ENCODE data around the gene MECR. TPM values are rescaled to one million over a fixed set of nuclear protein-coding genes. Genes with fewer than 3 reads are reported as not detected.

MECR gene
- total and polyA plus RNA-seq, 2 experiments from 2014 or later = 25.7 to 32.3 TPM

- TF ChIP-seq, protein P1, sequence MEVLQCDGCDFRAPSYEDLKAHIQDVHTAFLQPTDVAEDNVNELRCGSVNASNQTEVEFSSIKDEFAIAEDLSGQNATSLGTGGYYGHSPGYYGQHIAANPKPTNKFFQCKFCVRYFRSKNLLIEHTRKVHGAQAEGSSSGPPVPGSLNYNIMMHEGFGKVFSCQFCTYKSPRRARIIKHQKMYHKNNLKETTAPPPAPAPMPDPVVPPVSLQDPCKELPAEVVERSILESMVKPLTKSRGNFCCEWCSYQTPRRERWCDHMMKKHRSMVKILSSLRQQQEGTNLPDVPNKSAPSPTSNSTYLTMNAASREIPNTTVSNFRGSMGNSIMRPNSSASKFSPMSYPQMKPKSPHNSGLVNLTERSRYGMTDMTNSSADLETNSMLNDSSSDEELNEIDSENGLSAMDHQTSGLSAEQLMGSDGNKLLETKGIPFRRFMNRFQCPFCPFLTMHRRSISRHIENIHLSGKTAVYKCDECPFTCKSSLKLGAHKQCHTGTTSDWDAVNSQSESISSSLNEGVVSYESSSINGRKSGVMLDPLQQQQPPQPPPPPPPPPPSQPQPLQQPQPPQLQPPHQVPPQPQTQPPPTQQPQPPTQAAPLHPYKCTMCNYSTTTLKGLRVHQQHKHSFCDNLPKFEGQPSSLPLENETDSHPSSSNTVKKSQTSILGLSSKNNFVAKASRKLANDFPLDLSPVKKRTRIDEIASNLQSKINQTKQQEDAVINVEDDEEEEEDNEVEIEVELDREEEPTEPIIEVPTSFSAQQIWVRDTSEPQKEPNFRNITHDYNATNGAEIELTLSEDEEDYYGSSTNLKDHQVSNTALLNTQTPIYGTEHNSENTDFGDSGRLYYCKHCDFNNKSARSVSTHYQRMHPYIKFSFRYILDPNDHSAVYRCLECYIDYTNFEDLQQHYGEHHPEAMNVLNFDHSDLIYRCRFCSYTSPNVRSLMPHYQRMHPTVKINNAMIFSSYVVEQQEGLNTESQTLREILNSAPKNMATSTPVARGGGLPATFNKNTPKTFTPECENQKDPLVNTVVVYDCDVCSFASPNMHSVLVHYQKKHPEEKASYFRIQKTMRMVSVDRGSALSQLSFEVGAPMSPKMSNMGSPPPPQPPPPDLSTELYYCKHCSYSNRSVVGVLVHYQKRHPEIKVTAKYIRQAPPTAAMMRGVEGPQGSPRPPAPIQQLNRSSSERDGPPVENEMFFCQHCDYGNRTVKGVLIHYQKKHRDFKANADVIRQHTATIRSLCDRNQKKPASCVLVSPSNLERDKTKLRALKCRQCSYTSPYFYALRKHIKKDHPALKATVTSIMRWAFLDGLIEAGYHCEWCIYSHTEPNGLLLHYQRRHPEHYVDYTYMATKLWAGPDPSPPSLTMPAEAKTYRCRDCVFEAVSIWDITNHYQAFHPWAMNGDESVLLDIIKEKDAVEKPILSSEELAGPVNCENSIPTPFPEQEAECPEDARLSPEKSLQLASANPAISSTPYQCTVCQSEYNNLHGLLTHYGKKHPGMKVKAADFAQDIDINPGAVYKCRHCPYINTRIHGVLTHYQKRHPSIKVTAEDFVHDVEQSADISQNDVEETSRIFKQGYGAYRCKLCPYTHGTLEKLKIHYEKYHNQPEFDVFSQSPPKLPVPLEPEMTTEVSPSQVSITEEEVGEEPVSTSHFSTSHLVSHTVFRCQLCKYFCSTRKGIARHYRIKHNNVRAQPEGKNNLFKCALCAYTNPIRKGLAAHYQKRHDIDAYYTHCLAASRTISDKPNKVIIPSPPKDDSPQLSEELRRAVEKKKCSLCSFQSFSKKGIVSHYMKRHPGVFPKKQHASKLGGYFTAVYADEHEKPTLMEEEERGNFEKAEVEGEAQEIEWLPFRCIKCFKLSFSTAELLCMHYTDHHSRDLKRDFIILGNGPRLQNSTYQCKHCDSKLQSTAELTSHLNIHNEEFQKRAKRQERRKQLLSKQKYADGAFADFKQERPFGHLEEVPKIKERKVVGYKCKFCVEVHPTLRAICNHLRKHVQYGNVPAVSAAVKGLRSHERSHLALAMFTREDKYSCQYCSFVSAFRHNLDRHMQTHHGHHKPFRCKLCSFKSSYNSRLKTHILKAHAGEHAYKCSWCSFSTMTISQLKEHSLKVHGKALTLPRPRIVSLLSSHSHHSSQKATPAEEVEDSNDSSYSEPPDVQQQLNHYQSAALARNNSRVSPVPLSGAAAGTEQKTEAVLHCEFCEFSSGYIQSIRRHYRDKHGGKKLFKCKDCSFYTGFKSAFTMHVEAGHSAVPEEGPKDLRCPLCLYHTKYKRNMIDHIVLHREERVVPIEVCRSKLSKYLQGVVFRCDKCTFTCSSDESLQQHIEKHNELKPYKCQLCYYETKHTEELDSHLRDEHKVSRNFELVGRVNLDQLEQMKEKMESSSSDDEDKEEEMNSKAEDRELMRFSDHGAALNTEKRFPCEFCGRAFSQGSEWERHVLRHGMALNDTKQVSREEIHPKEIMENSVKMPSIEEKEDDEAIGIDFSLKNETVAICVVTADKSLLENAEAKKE (CRISPR knock-in tag; IDR thresholded peaks at IDR 0.05) = no peak
- TF ChIP-seq, protein P2, sequence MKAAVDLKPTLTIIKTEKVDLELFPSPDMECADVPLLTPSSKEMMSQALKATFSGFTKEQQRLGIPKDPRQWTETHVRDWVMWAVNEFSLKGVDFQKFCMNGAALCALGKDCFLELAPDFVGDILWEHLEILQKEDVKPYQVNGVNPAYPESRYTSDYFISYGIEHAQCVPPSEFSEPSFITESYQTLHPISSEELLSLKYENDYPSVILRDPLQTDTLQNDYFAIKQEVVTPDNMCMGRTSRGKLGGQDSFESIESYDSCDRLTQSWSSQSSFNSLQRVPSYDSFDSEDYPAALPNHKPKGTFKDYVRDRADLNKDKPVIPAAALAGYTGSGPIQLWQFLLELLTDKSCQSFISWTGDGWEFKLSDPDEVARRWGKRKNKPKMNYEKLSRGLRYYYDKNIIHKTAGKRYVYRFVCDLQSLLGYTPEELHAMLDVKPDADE (IDR thresholded peaks at IDR 0.05) = no peak
- TF ChIP-seq EZH2 (IDR thresholded peaks at IDR 0.05; ENCODE audit: low read depth, unreplicated experiment) = no peak
- no peak for TF ChIP-seq POLR2AphosphoS5 (IDR thresholded peaks at IDR 0.05; ENCODE audit: low read depth)
Measured at GRCh38 chr1:29171089-29171488, 59.6 kb downstream of the MECR start (continued).

GRCh38 chr1:29169976-29170375, 60.8 kb downstream of the MECR start:
- no peak overlapping the region for H3K4me3 Mint-ChIP-seq
- peaks cover 58% of the 10 kb centered on the region for H3K4me1 Mint-ChIP-seq
- H3K36me3 ChIP-seq (ENCODE audit: insufficient read depth) = no peaks in the 10 kb centered on the region
- peaks cover 46% of the 10 kb centered on the region for H3K36me3 Mint-ChIP-seq (ENCODE audit: low read depth)
- peaks cover 12% of the 10 kb centered on the region for H3K27me3 Mint-ChIP-seq (ENCODE audit: insufficient read depth, low read depth, poor library complexity)
- H3K27ac Mint-ChIP-seq = no peak overlapping the region
- peaks cover 56% of the 10 kb centered on the region for H3K4me1 ChIP-seq (ENCODE audit: insufficient read depth)
- H3F3A ChIP-seq (replicated peaks; ENCODE audit: low read depth) = 0 out of 2 replicates have a peak, but pooled peaks cover 6% of the 10 kb centered on the region
- no peaks in the 10 kb centered on the region for H3K9me3 Mint-ChIP-seq
- H2AFZ ChIP-seq = no peak overlapping the region
- DNase-seq (ENCODE audit: low spot score) (no peak), ATAC-seq (no peak)
- peaks cover 92% of the 10 kb centered on the region for H3K79me2 ChIP-seq (replicated peaks; ENCODE audit: insufficient read depth)
- peak overlapping the region; percentile 58; the same call in 1 of the 2 replicates for H3K4me2 ChIP-seq
- H3K27me3 ChIP-seq (ENCODE audit: insufficient read depth) = no peaks in the 10 kb centered on the region
- H3K27ac ChIP-seq (ENCODE audit: low read depth) = 0 out of 2 replicates have a peak overlapping the region, but pooled peaks have one; percentile 8
- H3K4me3 ChIP-seq = no peak overlapping the region
- H3K9me2 ChIP-seq (ENCODE audit: insufficient read depth) = no peaks in the 10 kb centered on the region
- peaks cover 35% of the 10 kb centered on the region for H4K20me1 ChIP-seq (replicated peaks; ENCODE audit: insufficient read depth)
- TF ChIP-seq STAT1 (IDR thresholded peaks at IDR 0.05; ENCODE audit: unreplicated experiment) = no peak
- TF ChIP-seq, protein P1 (CRISPR knock-in tag; IDR thresholded peaks at IDR 0.05) = no peak
- no peak for TF ChIP-seq CREB1 (CRISPR knock-in tag; IDR thresholded peaks at IDR 0.05; ENCODE audit: low read depth)
- no peak for TF ChIP-seq ZNF331 (CRISPR knock-in tag; IDR thresholded peaks at IDR 0.05; ENCODE audit: low read depth)
- no peak for TF ChIP-seq ZNF114 (CRISPR knock-in tag; IDR thresholded peaks at IDR 0.05)
- no peak for TF ChIP-seq EZH2 (IDR thresholded peaks at IDR 0.05; ENCODE audit: low read depth, unreplicated experiment)
